Measurements from ENCODE around the gene PSAPL1.

PSAPL1 gene

GRCh38 chr4:7420661-7421040, 14.1 kb downstream of the PSAPL1 start:
- Histone ChIP-seq H4K20me1 (ENCODE audit: control insufficient read depth, insufficient read depth, low read depth, low read length) (no peaks in the 10 kb centered on the region), H3K79me2 (ENCODE audit: control insufficient read depth, low read length) (no peaks in the 10 kb centered on the region), H3K9me2 (replicated peaks; ENCODE audit: control insufficient read depth, low read length) (no peaks in the 10 kb centered on the region), H3K4me2 (ENCODE audit: low read length) (no peak overlapping the region), H3K4me3 (ENCODE audit: low read length) (no peak overlapping the region), H3K27ac (ENCODE audit: low read depth, low read length) (no peak overlapping the region), H3K27me3 (ENCODE audit: control insufficient read depth, low read length) (no peaks in the 10 kb centered on the region), H3K36me3 (ENCODE audit: control insufficient read depth, low read length) (no peaks in the 10 kb centered on the region), H3K4me1 (ENCODE audit: control insufficient read depth, low read length) (no peaks in the 10 kb centered on the region), H3F3A (ENCODE audit: control insufficient read depth, insufficient read depth) (no peaks in the 10 kb centered on the region), H3K9me3 (ENCODE audit: control insufficient read depth, insufficient read depth, low read length) (no peaks in the 10 kb centered on the region)
- no peak for TF ChIP-seq CTCF (IDR thresholded peaks at IDR 0.05; ENCODE audit: low read depth, low read length, poor library complexity, severe bottlenecking)

GRCh38 chr4:7419961-7420660, 14.6 kb downstream of the PSAPL1 start:
- no peaks in the 10 kb centered on the region for H3F3A ChIP-seq (ENCODE audit: control insufficient read depth, insufficient read depth)
- no peaks in the 10 kb centered on the region for H3K9me2 ChIP-seq (replicated peaks; ENCODE audit: control insufficient read depth, low read length)
- H3K27me3 ChIP-seq (ENCODE audit: control insufficient read depth, low read length) = no peaks in the 10 kb centered on the region
- no peak overlapping the region for H3K4me3 ChIP-seq (ENCODE audit: low read length)
- no peak overlapping the region for H3K27ac ChIP-seq (ENCODE audit: low read depth, low read length)
- no peaks in the 10 kb centered on the region for H3K79me2 ChIP-seq (ENCODE audit: control insufficient read depth, low read length)
- no peaks in the 10 kb centered on the region for H4K20me1 ChIP-seq (ENCODE audit: control insufficient read depth, insufficient read depth, low read depth, low read length)
- no peaks in the 10 kb centered on the region for H3K4me1 ChIP-seq (ENCODE audit: control insufficient read depth, low read length)
- H3K9me3 ChIP-seq (ENCODE audit: control insufficient read depth, insufficient read depth, low read length) = no peaks in the 10 kb centered on the region
- no peak for TF ChIP-seq CTCF (IDR thresholded peaks at IDR 0.05; ENCODE audit: low read depth, low read length, poor library complexity, severe bottlenecking)
- TF ChIP-seq EZH2phosphoT487 (IDR thresholded peaks at IDR 0.05; ENCODE audit: borderline replicate concordance, low read length) = no peak
- no peaks in the 10 kb centered on the region for H3K36me3 ChIP-seq (ENCODE audit: control insufficient read depth, low read length)
- H3K4me2 ChIP-seq (ENCODE audit: low read length) = no peak overlapping the region

- no peaks in the 10 kb centered on the region for H3K9me3 ChIP-seq (ENCODE audit: control insufficient read depth, insufficient read depth, low read length)
- H3K27me3 ChIP-seq (ENCODE audit: control insufficient read depth, low read length) = no peaks in the 10 kb centered on the region
- H4K20me1 ChIP-seq (ENCODE audit: control insufficient read depth, insufficient read depth, low read depth, low read length) = no peaks in the 10 kb centered on the region
- no peak overlapping the region for H3K27ac ChIP-seq (ENCODE audit: low read depth, low read length)
- TF ChIP-seq CTCF (IDR thresholded peaks at IDR 0.05; ENCODE audit: low read depth, low read length, poor library complexity, severe bottlenecking) = no peak
- no peak for TF ChIP-seq EZH2phosphoT487 (IDR thresholded peaks at IDR 0.05; ENCODE audit: borderline replicate concordance, low read length)
- no peaks in the 10 kb centered on the region for H3K9me2 ChIP-seq (replicated peaks; ENCODE audit: control insufficient read depth, low read length)
- no peak overlapping the region for H3K4me2 ChIP-seq (ENCODE audit: low read length)
- no peak overlapping the region for H3K4me3 ChIP-seq (ENCODE audit: low read length)
- H3K4me1 ChIP-seq (ENCODE audit: control insufficient read depth, low read length) = no peaks in the 10 kb centered on the region
- no peaks in the 10 kb centered on the region for H3K79me2 ChIP-seq (ENCODE audit: control insufficient read depth, low read length)
- no peaks in the 10 kb centered on the region for H3F3A ChIP-seq (ENCODE audit: control insufficient read depth, insufficient read depth)
- H3K36me3 ChIP-seq (ENCODE audit: control insufficient read depth, low read length) = no peaks in the 10 kb centered on the region
Measured at GRCh38 chr4:7418131-7418943, 16.4 kb downstream of the PSAPL1 start.
